MCF 10A (cell line): ENCODE measurements around the gene INTS11. TPM values are rescaled to one million over a fixed set of nuclear protein-coding genes. Genes with fewer than 3 reads are reported as not detected.
"Not testable (repeated sequence)": the region's sequence is repeated elsewhere in the genome, so short reads cannot be mapped to it uniquely, and the experiment has no call there.

ENCODE experiments used
- BruUV-seq: library from RNA; stranded (reverse); fragments of 400-500 nt; replicated peaks from 2 replicates; lab custom pipeline; 2021; lab: Mats Ljungman, UMichigan
- CTCF ChIA-PET: fragments of 300-600 bp; sonication (Branson Sonifier 250); formaldehyde crosslinking; extraction: SDS; loops from one replicate; lab custom pipeline; 2021; ENCODE audit warnings: antibody characterized with exemption, inconsistent platforms; lab: Yijun Ruan, JAX
- POLR2A ChIA-PET: fragments of 300-600, 350-650 bp; sonication (Branson Sonifier 250); formaldehyde crosslinking; extraction: SDS; loops from one replicate; lab custom pipeline; 2020; ENCODE audit warnings: antibody characterized with exemption, inconsistent platforms; lab: Yijun Ruan, JAX
- DNase-seq: peaks from one replicate; pipeline ENCODE4 v3.0.0-alpha.2; 2018; ENCODE audit not compliant: unreplicated experiment
- H3K27ac Mint-ChIP-seq: one replicate; pipeline ENCODE4 v1.8.0; 2022; ENCODE audit warnings: mild to moderate bottlenecking, low read depth, mixed read lengths; ENCODE audit not compliant: unreplicated experiment
- H3K27me3 Mint-ChIP-seq: one replicate; pipeline ENCODE4 v1.8.0; 2022; ENCODE audit warnings: mixed read lengths; ENCODE audit not compliant: insufficient read depth, unreplicated experiment
- H3K36me3 Mint-ChIP-seq: one replicate; pipeline ENCODE4 v1.8.0; 2022; ENCODE audit warnings: mild to moderate bottlenecking, moderate library complexity, mixed read lengths; ENCODE audit not compliant: insufficient read depth, unreplicated experiment
- H3K4me1 Mint-ChIP-seq: one replicate; pipeline ENCODE4 v1.8.0; 2022; ENCODE audit warnings: mixed read lengths; ENCODE audit not compliant: insufficient read depth, unreplicated experiment
- H3K4me3 Mint-ChIP-seq: one replicate; pipeline ENCODE4 v1.8.0; 2022; ENCODE audit warnings: mild to moderate bottlenecking, moderate library complexity, mixed read lengths; ENCODE audit not compliant: unreplicated experiment
- H3K9me3 Mint-ChIP-seq: one replicate; pipeline ENCODE4 v1.8.0; 2022; ENCODE audit warnings: mixed read lengths; ENCODE audit not compliant: unreplicated experiment
- intact Hi-C: fragments of 100-400 bp; cut with micrococcal nuclease; formaldehyde crosslinking; loops from 2 replicates; pipeline ENCODE4 v1.14.1; 2022
- total RNA-seq: library from RNA; stranded (reverse); gene quantifications from 2 replicates; pipeline ENCODE4 v1.2.3, GENCODE V29; 2022
- TF ChIP-seq, protein P1 (sequence below): fragments of 200-600 bp; IDR thresholded peaks from one replicate; pipeline ENCODE4 v1.8.0; 2022; ENCODE audit warnings: antibody characterized with exemption, mild to moderate bottlenecking; ENCODE audit not compliant: unreplicated experiment

INTS11 gene
- total RNA-seq, 1 experiment from 2014 or later, result 122 TPM

GRCh38 chr1:1318777-1319645 lies 5.4 kb downstream of the INTS11 start:
- Mint-ChIP-seq H3K27ac (peak overlapping the region; percentile 84), H3K36me3 (peaks cover 47% of the 10 kb centered on the region), H3K4me1 (peaks cover 18% of the 10 kb centered on the region), H3K4me3 (peak overlapping the region; percentile 19), H3K27me3 (no peaks in the 10 kb centered on the region), H3K9me3 (no peaks in the 10 kb centered on the region)
- DNase-seq, result no peak
- ChIA-PET POLR2A (interaction anchor here (0.7 to 1.5 kb wide), 9 partner anchors 10 to 360 kb away, joined by 3 to 12 read pairs (median 3); partner anchors contain the start of genes CCNL2 and NOC2L), CTCF (interaction anchor here (0.6 kb wide), 2 partner anchors 37 to 56 kb away, joined by 3 read pairs; partner anchors contain the start of gene AURKAIP1)
- intact Hi-C loops, result no loop called here
- BruUV-seq, result no TSS peak
- TF ChIP-seq, protein P1, sequence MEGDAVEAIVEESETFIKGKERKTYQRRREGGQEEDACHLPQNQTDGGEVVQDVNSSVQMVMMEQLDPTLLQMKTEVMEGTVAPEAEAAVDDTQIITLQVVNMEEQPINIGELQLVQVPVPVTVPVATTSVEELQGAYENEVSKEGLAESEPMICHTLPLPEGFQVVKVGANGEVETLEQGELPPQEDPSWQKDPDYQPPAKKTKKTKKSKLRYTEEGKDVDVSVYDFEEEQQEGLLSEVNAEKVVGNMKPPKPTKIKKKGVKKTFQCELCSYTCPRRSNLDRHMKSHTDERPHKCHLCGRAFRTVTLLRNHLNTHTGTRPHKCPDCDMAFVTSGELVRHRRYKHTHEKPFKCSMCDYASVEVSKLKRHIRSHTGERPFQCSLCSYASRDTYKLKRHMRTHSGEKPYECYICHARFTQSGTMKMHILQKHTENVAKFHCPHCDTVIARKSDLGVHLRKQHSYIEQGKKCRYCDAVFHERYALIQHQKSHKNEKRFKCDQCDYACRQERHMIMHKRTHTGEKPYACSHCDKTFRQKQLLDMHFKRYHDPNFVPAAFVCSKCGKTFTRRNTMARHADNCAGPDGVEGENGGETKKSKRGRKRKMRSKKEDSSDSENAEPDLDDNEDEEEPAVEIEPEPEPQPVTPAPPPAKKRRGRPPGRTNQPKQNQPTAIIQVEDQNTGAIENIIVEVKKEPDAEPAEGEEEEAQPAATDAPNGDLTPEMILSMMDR, result no peak

DNA sequence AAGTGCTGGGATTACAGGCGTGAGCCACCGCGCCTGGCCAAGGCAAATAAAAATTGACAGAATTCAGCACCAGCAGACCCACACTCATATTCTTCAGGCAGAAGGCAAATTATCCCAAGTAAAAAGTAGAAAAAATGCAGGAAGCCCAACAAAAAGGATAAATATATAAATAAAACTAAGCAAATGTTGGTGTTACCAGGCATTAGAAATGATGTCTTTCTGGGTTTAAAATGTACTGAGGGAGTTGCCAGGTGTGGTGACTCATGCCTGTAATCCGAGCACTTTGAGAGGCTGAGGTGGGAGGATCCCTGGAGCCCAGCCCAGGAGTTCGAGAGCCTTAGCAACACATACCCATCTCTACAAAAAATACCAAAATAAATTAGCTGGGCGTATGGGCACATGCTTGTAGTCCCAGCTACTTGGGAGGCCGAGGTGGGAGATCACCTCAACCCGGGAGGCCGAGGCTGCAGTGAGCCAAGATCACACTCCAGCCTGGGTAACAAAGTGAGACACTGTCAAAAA lies 6.3 kb downstream of the INTS11 start:
- peak; percentile 94 for DNase-seq
- H3K36me3 Mint-ChIP-seq, result peaks cover 54% of the 10 kb centered on the region
- no peaks in the 10 kb centered on the region for H3K27me3 Mint-ChIP-seq
- TF ChIP-seq, protein P1, result no peak
- peak overlapping the region; percentile 84 for H3K27ac Mint-ChIP-seq
- H3K4me3 Mint-ChIP-seq, result peak overlapping the region; percentile 19
- ChIA-PET POLR2A (interaction anchor here (0.6 to 1.5 kb wide), 11 partner anchors 8 to 359 kb away, joined by 3 to 12 read pairs (median 4); partner anchors contain the start of genes CCNL2 and NOC2L), CTCF (interaction anchor here (0.6 kb wide), 1 partner anchor 57 kb away, joined by 3 read pairs; the partner anchor contains the start of gene AURKAIP1)
- BruUV-seq, result TSS peak; percentile 7
- intact Hi-C loops, result no loop called here
- H3K9me3 Mint-ChIP-seq, result no peaks in the 10 kb centered on the region
- H3K4me1 Mint-ChIP-seq, result peaks cover 11% of the 10 kb centered on the region

DNA sequence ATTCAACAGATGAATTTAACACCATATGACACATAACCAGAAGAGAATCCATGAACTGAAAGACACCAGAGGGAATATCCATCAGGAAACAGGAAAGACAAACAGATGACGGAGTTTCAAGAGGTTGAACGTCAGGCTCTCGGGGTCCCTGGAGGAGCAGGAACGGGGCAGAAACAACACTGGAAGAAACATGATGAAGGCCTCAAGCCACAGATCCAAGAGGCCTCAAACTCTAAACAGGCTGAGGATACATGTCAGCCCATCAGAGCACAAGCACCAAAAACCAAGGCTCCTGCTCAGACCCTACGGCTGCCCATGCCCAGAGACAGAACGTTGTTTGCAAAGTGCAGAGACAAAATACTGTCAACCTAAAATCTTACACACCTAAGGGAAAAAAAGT lies 7.0 kb downstream of the INTS11 start:
- H3K27me3 Mint-ChIP-seq, result no peaks in the 10 kb centered on the region
- peaks cover 61% of the 10 kb centered on the region for H3K36me3 Mint-ChIP-seq
- BruUV-seq, result TSS peak; percentile 44
- peaks cover 10% of the 10 kb centered on the region for H3K4me1 Mint-ChIP-seq
- intact Hi-C loops, result no loop called here
- peak overlapping the region; percentile 84 for H3K27ac Mint-ChIP-seq
- no peak for DNase-seq
- TF ChIP-seq, protein P1, result no peak
- H3K9me3 Mint-ChIP-seq, result no peaks in the 10 kb centered on the region
- ChIA-PET CTCF (interaction anchor here (0.7 kb wide), 1 partner anchor 349 kb away, joined by 3 read pairs; no protein-coding TSS in a partner anchor), POLR2A (interaction anchor here (0.6 to 1.4 kb wide), 6 partner anchors 8 to 349 kb away, joined by 3 to 12 read pairs (median 4); no protein-coding TSS in a partner anchor)
- peak overlapping the region; percentile 29 for H3K4me3 Mint-ChIP-seq

GRCh38 chr1:1316199-1316598 lies 8.3 kb downstream of the INTS11 start:
- DNase-seq, H3K4me1 Mint-ChIP-seq, intact Hi-C loops, H3K9me3 Mint-ChIP-seq, H3K27me3 Mint-ChIP-seq, H3K27ac Mint-ChIP-seq, H3K4me3 Mint-ChIP-seq, BruUV-seq: not testable (repeated sequence)
- peaks cover 67% of the 10 kb centered on the region for H3K36me3 Mint-ChIP-seq
- ChIA-PET CTCF (interaction anchor here (0.7 kb wide), 1 partner anchor 9 kb away, joined by 4 read pairs; no protein-coding TSS in a partner anchor), POLR2A (interaction anchor here (0.8 to 1.2 kb wide), 2 partner anchors 9 to 11 kb away, joined by 3 read pairs; no protein-coding TSS in a partner anchor)
